GM23338 (cell line): Measurements from ENCODE around the gene SLC1A6. TPM values are rescaled to one million over a fixed set of nuclear protein-coding genes. Genes with fewer than 3 reads are reported as not detected.

Source experiments
- ATAC-seq: fragments of 200-7000 bp; cut with Tn5 transposase; 3 replicates; pipeline ENCODE4 v1.9.1; 2020
- DNase-seq: peaks from one replicate; pipeline ENCODE4 v3.0.0-alpha.2; 2015; ENCODE audit warnings: low spot score
- H2AFZ ChIP-seq: fragments of 200-600 bp; sonication (generic); 2 replicates; pipeline ENCODE4 v1.8.0; 2016; ENCODE audit warnings: antibody characterized with exemption, mild to moderate bottlenecking, moderate library complexity
- H3F3A ChIP-seq: fragments of 200-600 bp; sonication (generic); replicated peaks from 2 replicates; pipeline ENCODE4 v1.8.0; 2017; ENCODE audit warnings: antibody characterized with exemption, mixed run types, low read depth
- H3K27ac ChIP-seq: fragments of 200-600 bp; sonication (generic); 2 replicates; pipeline ENCODE4 v1.6.1; 2016; ENCODE audit warnings: low read depth
- H3K27me3 ChIP-seq: fragments of 200-600 bp; sonication (generic); 2 replicates; pipeline ENCODE4 v1.8.0; 2016; ENCODE audit warnings: mild to moderate bottlenecking, mixed run types, moderate library complexity; ENCODE audit not compliant: insufficient read depth
- H3K36me3 ChIP-seq: fragments of 200-600 bp; sonication (generic); 2 replicates; pipeline ENCODE4 v1.8.0; 2016; ENCODE audit warnings: mild to moderate bottlenecking; ENCODE audit not compliant: insufficient read depth
- H3K4me1 ChIP-seq: fragments of 200-600 bp; sonication (generic); 2 replicates; pipeline ENCODE4 v1.8.0; 2016; ENCODE audit warnings: mild to moderate bottlenecking, moderate library complexity; ENCODE audit not compliant: insufficient read depth
- H3K4me2 ChIP-seq: fragments of 200-600 bp; sonication (generic); 2 replicates; pipeline ENCODE4 v1.7.1; 2017; ENCODE audit warnings: mixed run types
- H3K4me3 ChIP-seq: fragments of 200-600 bp; sonication (generic); 2 replicates; pipeline ENCODE4 v1.6.1; 2016; ENCODE audit warnings: mixed run types
- H3K79me2 ChIP-seq: fragments of 200-600 bp; sonication (generic); replicated peaks from 2 replicates; pipeline ENCODE4 v1.8.0; 2017; ENCODE audit warnings: mild to moderate bottlenecking; ENCODE audit not compliant: insufficient read depth
- H3K9me2 ChIP-seq: fragments of 200-600 bp; sonication (generic); 2 replicates; pipeline ENCODE4 v1.8.0; 2017; ENCODE audit not compliant: insufficient read depth
- H4K20me1 ChIP-seq: fragments of 200-600 bp; sonication (generic); replicated peaks from 2 replicates; pipeline ENCODE4 v1.8.0; 2017; ENCODE audit warnings: mild to moderate bottlenecking; ENCODE audit not compliant: insufficient read depth
- H3K27ac Mint-ChIP-seq: 2 replicates; pipeline ENCODE4 v1.8.0; 2020; ENCODE audit warnings: inconsistent platforms, mild to moderate bottlenecking, moderate library complexity, mixed read lengths
- H3K27me3 Mint-ChIP-seq: 3 replicates; pipeline ENCODE4 v1.8.0; 2022; ENCODE audit warnings: low read depth, mild to moderate bottlenecking, moderate library complexity, mixed read lengths, inconsistent platforms; ENCODE audit not compliant: insufficient read depth, poor library complexity
- H3K36me3 Mint-ChIP-seq: 3 replicates; pipeline ENCODE4 v1.8.0; 2021; ENCODE audit warnings: low read depth, mild to moderate bottlenecking, inconsistent platforms, moderate library complexity, mixed read lengths
- H3K4me1 Mint-ChIP-seq: 3 replicates; pipeline ENCODE4 v1.8.0; 2020; ENCODE audit warnings: mild to moderate bottlenecking, inconsistent platforms, mixed read lengths
- H3K4me3 Mint-ChIP-seq: 3 replicates; pipeline ENCODE4 v1.8.0; 2021; ENCODE audit warnings: moderate library complexity, mild to moderate bottlenecking, inconsistent platforms, mixed read lengths
- H3K9me3 Mint-ChIP-seq: 3 replicates; pipeline ENCODE4 v1.8.0; 2020; ENCODE audit warnings: moderate library complexity, mild to moderate bottlenecking, inconsistent platforms, mixed read lengths
- CREB1 ChIP-seq: fragments of 250-450 bp; sonication (Bioruptor Pico); IDR thresholded peaks from 2 replicates; pipeline ENCODE4 v1.5.0; 2020; ENCODE audit warnings: low read depth, mild to moderate bottlenecking, moderate library complexity
- EZH2 ChIP-seq: fragments of 200-600 bp; sonication (generic); IDR thresholded peaks from one replicate; pipeline ENCODE4 v1.8.0; 2017; ENCODE audit warnings: antibody characterized with exemption, mild to moderate bottlenecking, low read depth; ENCODE audit not compliant: unreplicated experiment
- EZH2phosphoT487 ChIP-seq: fragments of 200-600 bp; sonication (generic); IDR thresholded peaks from one replicate; pipeline ENCODE4 v1.8.1; 2018; ENCODE audit warnings: antibody characterized with exemption; ENCODE audit not compliant: unreplicated experiment
- JUNB ChIP-seq: IDR thresholded peaks from one replicate; pipeline ENCODE4 v1.6.1; 2016; ENCODE audit warnings: antibody characterized with exemption; ENCODE audit not compliant: unreplicated experiment
- NANOG ChIP-seq: IDR thresholded peaks from 2 replicates; pipeline ENCODE4 v1.6.1; 2016; ENCODE audit warnings: antibody characterized with exemption, borderline replicate concordance
- POLR2AphosphoS5 ChIP-seq: IDR thresholded peaks from 2 replicates; pipeline ENCODE4 v1.6.1; 2016; ENCODE audit warnings: antibody characterized with exemption, low read depth
- ZNF114 ChIP-seq: fragments of 250-450 bp; sonication (Bioruptor Pico); IDR thresholded peaks from 2 replicates; pipeline ENCODE4 v1.5.0; 2020; ENCODE audit warnings: mild to moderate bottlenecking, moderate library complexity
- ZNF331 ChIP-seq: fragments of 250-450 bp; sonication (Bioruptor Pico); IDR thresholded peaks from 2 replicates; pipeline ENCODE4 v1.5.0; 2020; ENCODE audit warnings: low read depth, mild to moderate bottlenecking, moderate library complexity
- polyA plus RNA-seq: library from polyadenylated mRNA; unstranded; fragments of >200 nt; fragmentation: Nextera tagmentation; extraction: Ambion mirVana; gene quantifications from 2 replicates; pipeline ENCODE4 v1.2.1, GENCODE V29; 2016
- total RNA-seq: library from RNA; depleted of rRNA; stranded (reverse); fragments of >200 nt; shearing (Covaris generic); gene quantifications from 2 replicates; pipeline ENCODE4 v1.2.3, GENCODE V29; 2014
- TF ChIP-seq, protein P1 (sequence below): IDR thresholded peaks from 2 replicates; pipeline ENCODE4 v1.6.1; 2016; ENCODE audit warnings: antibody characterized with exemption
- TF ChIP-seq, protein P2 (sequence below), 2 experiments: fragments of 200-600 bp in 1 of 2; sonication (generic) in 1 of 2; conservative IDR thresholded peaks; 2 replicates each; pipeline versions ENCODE4 v1.5.1 to v1.6.1; 2016 to 2017; ENCODE audit warnings: antibody characterized with exemption in 2 of 2, low read depth in 2 of 2, mild to moderate bottlenecking in 2 of 2, moderate library complexity in 1 of 2
- TF ChIP-seq, protein P3 (sequence below): IDR thresholded peaks from one replicate; pipeline ENCODE4 v1.6.1; 2018; ENCODE audit warnings: antibody characterized with exemption; ENCODE audit not compliant: unreplicated experiment
- TF ChIP-seq, protein P4 (sequence below): fragments of 250-450 bp; sonication (Bioruptor Pico); IDR thresholded peaks from 2 replicates; pipeline ENCODE4 v1.5.0; 2020; ENCODE audit warnings: mild to moderate bottlenecking, moderate library complexity

Gene SLC1A6
- total and polyA plus RNA-seq, 2 experiments from 2014 or later: 12.6 to 37.3 TPM

DNA sequence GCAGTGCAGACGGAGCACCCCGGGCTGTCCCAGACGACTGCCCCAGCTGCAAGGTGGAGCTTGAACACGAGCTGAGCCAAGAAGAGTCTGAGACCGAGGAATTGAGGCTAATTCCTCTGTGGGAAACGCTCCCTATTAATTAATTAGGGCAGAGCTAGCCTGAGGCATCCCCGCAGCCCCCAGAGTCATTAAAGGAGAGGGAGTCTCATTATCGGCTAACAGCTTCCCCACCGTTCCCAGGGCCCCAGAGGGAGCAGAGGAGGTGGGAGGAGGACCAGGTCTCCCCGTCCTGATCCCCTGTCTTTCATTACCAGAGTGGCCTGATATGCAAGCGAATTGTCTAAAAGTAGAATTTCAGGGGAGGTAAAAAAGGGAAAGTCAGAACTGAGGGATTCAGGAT is 13.1 kb upstream of the SLC1A6 start (continued):
- TF ChIP-seq EZH2phosphoT487: no peak
- TF ChIP-seq JUNB: no peak
- TF ChIP-seq EZH2: no peak
- TF ChIP-seq, protein P1, sequence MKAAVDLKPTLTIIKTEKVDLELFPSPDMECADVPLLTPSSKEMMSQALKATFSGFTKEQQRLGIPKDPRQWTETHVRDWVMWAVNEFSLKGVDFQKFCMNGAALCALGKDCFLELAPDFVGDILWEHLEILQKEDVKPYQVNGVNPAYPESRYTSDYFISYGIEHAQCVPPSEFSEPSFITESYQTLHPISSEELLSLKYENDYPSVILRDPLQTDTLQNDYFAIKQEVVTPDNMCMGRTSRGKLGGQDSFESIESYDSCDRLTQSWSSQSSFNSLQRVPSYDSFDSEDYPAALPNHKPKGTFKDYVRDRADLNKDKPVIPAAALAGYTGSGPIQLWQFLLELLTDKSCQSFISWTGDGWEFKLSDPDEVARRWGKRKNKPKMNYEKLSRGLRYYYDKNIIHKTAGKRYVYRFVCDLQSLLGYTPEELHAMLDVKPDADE: no peak

DNA sequence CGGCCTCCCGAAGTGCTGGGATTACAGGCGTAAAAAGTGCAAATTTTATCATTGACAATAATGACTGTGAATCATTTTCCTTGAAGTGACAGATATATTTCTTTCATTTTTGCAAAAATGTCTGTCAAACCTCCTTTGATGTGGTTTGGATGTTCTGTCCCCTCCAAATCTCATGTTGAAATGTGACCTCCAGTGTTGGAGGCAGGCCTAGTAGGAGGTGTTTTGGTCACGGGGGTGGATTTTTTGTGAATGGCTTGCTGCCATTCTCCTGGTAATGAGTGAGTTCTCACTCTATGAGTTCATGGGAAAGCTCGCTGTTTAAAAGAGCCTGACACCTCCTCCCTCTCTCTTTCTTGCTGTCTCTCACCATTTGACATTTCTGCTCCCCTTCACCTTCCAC is 5.5 kb upstream of the SLC1A6 start:
- peaks cover 6% of the 10 kb centered on the region for H3K9me3 Mint-ChIP-seq
- Histone ChIP-seq H3K27ac (no peak overlapping the region), H3K4me2 (no peak overlapping the region), H4K20me1 (no peaks in the 10 kb centered on the region), H2AFZ (no peak overlapping the region), H3K36me3 (no peaks in the 10 kb centered on the region), H3K9me2 (no peaks in the 10 kb centered on the region), H3K4me1 (no peaks in the 10 kb centered on the region), H3F3A (no peaks in the 10 kb centered on the region), H3K4me3 (no peak overlapping the region), H3K79me2 (no peaks in the 10 kb centered on the region), H3K27me3 (no peaks in the 10 kb centered on the region)
- DNase-seq (no peak), ATAC-seq (no peak)
- H3K36me3 Mint-ChIP-seq: no peaks in the 10 kb centered on the region
- H3K4me3 Mint-ChIP-seq: no peak overlapping the region
- H3K4me1 Mint-ChIP-seq: peaks cover 2% of the 10 kb centered on the region; the same call in 1 of the 3 replicates
- peaks cover 5% of the 10 kb centered on the region for H3K27me3 Mint-ChIP-seq
- H3K27ac Mint-ChIP-seq: no peak overlapping the region
- no peak for TF ChIP-seq ZNF114
- TF ChIP-seq NANOG: no peak
- TF ChIP-seq, protein P2, sequence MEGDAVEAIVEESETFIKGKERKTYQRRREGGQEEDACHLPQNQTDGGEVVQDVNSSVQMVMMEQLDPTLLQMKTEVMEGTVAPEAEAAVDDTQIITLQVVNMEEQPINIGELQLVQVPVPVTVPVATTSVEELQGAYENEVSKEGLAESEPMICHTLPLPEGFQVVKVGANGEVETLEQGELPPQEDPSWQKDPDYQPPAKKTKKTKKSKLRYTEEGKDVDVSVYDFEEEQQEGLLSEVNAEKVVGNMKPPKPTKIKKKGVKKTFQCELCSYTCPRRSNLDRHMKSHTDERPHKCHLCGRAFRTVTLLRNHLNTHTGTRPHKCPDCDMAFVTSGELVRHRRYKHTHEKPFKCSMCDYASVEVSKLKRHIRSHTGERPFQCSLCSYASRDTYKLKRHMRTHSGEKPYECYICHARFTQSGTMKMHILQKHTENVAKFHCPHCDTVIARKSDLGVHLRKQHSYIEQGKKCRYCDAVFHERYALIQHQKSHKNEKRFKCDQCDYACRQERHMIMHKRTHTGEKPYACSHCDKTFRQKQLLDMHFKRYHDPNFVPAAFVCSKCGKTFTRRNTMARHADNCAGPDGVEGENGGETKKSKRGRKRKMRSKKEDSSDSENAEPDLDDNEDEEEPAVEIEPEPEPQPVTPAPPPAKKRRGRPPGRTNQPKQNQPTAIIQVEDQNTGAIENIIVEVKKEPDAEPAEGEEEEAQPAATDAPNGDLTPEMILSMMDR (conservative IDR thresholded peaks at IDR 0.05; ENCODE audit: low read depth in 2 of 2): no peak
- no peak for TF ChIP-seq JUNB
- no peak for TF ChIP-seq POLR2AphosphoS5
- TF ChIP-seq ZNF331 (CRISPR knock-in tag): no peak
- TF ChIP-seq, protein P1: no peak
- no peak for TF ChIP-seq EZH2phosphoT487
- no peak for TF ChIP-seq CREB1 (CRISPR knock-in tag)
- TF ChIP-seq, protein P3, sequence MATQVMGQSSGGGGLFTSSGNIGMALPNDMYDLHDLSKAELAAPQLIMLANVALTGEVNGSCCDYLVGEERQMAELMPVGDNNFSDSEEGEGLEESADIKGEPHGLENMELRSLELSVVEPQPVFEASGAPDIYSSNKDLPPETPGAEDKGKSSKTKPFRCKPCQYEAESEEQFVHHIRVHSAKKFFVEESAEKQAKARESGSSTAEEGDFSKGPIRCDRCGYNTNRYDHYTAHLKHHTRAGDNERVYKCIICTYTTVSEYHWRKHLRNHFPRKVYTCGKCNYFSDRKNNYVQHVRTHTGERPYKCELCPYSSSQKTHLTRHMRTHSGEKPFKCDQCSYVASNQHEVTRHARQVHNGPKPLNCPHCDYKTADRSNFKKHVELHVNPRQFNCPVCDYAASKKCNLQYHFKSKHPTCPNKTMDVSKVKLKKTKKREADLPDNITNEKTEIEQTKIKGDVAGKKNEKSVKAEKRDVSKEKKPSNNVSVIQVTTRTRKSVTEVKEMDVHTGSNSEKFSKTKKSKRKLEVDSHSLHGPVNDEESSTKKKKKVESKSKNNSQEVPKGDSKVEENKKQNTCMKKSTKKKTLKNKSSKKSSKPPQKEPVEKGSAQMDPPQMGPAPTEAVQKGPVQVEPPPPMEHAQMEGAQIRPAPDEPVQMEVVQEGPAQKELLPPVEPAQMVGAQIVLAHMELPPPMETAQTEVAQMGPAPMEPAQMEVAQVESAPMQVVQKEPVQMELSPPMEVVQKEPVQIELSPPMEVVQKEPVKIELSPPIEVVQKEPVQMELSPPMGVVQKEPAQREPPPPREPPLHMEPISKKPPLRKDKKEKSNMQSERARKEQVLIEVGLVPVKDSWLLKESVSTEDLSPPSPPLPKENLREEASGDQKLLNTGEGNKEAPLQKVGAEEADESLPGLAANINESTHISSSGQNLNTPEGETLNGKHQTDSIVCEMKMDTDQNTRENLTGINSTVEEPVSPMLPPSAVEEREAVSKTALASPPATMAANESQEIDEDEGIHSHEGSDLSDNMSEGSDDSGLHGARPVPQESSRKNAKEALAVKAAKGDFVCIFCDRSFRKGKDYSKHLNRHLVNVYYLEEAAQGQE: no peak
- TF ChIP-seq, protein P4, sequence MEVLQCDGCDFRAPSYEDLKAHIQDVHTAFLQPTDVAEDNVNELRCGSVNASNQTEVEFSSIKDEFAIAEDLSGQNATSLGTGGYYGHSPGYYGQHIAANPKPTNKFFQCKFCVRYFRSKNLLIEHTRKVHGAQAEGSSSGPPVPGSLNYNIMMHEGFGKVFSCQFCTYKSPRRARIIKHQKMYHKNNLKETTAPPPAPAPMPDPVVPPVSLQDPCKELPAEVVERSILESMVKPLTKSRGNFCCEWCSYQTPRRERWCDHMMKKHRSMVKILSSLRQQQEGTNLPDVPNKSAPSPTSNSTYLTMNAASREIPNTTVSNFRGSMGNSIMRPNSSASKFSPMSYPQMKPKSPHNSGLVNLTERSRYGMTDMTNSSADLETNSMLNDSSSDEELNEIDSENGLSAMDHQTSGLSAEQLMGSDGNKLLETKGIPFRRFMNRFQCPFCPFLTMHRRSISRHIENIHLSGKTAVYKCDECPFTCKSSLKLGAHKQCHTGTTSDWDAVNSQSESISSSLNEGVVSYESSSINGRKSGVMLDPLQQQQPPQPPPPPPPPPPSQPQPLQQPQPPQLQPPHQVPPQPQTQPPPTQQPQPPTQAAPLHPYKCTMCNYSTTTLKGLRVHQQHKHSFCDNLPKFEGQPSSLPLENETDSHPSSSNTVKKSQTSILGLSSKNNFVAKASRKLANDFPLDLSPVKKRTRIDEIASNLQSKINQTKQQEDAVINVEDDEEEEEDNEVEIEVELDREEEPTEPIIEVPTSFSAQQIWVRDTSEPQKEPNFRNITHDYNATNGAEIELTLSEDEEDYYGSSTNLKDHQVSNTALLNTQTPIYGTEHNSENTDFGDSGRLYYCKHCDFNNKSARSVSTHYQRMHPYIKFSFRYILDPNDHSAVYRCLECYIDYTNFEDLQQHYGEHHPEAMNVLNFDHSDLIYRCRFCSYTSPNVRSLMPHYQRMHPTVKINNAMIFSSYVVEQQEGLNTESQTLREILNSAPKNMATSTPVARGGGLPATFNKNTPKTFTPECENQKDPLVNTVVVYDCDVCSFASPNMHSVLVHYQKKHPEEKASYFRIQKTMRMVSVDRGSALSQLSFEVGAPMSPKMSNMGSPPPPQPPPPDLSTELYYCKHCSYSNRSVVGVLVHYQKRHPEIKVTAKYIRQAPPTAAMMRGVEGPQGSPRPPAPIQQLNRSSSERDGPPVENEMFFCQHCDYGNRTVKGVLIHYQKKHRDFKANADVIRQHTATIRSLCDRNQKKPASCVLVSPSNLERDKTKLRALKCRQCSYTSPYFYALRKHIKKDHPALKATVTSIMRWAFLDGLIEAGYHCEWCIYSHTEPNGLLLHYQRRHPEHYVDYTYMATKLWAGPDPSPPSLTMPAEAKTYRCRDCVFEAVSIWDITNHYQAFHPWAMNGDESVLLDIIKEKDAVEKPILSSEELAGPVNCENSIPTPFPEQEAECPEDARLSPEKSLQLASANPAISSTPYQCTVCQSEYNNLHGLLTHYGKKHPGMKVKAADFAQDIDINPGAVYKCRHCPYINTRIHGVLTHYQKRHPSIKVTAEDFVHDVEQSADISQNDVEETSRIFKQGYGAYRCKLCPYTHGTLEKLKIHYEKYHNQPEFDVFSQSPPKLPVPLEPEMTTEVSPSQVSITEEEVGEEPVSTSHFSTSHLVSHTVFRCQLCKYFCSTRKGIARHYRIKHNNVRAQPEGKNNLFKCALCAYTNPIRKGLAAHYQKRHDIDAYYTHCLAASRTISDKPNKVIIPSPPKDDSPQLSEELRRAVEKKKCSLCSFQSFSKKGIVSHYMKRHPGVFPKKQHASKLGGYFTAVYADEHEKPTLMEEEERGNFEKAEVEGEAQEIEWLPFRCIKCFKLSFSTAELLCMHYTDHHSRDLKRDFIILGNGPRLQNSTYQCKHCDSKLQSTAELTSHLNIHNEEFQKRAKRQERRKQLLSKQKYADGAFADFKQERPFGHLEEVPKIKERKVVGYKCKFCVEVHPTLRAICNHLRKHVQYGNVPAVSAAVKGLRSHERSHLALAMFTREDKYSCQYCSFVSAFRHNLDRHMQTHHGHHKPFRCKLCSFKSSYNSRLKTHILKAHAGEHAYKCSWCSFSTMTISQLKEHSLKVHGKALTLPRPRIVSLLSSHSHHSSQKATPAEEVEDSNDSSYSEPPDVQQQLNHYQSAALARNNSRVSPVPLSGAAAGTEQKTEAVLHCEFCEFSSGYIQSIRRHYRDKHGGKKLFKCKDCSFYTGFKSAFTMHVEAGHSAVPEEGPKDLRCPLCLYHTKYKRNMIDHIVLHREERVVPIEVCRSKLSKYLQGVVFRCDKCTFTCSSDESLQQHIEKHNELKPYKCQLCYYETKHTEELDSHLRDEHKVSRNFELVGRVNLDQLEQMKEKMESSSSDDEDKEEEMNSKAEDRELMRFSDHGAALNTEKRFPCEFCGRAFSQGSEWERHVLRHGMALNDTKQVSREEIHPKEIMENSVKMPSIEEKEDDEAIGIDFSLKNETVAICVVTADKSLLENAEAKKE (CRISPR knock-in tag): no peak
